Stimulated activated CD8-positive, alpha-beta memory T cell treated with anti-CD3 and anti-CD28 coated beads, Interleukin-15, amount 100 ng/mL, for 1 hour (primary cell): ENCODE measurements around the gene ALK.
"Not testable (repeated sequence)": the region's sequence is repeated elsewhere in the genome, so short reads cannot be mapped to it uniquely, and the experiment has no call there.

Experiments used
- DNase-seq: peaks from one replicate; pipeline ENCODE4 v3.0.0-alpha.2; 2020; ENCODE audit warnings: low read depth

The ALK gene

GRCh38 chr2:29273685-29274611 is 647.4 kb downstream of the ALK start:
- DNase-seq, result no peak

GRCh38 chr2:29273004-29273684 is 648.2 kb downstream of the ALK start:
- DNase-seq, result no peak

- DNase-seq, result no peak
Observed at GRCh38 chr2:29272311-29272710, 649.1 kb downstream of the ALK start.

- no peak for DNase-seq
Observed at GRCh38 chr2:29270701-29271121, 650.7 kb downstream of the ALK start.

GRCh38 chr2:29269765-29270109 is 651.6 kb downstream of the ALK start:
- no peak for DNase-seq

- no peak for DNase-seq
Observed at GRCh38 chr2:29269095-29269764, 652.2 kb downstream of the ALK start.

GRCh38 chr2:29267720-29268119 is 653.7 kb downstream of the ALK start:
- DNase-seq, result no peak

GRCh38 chr2:29263886-29264285 is 657.5 kb downstream of the ALK start:
- DNase-seq, result no peak

- no peak for DNase-seq
Observed at GRCh38 chr2:29262681-29263260, 658.6 kb downstream of the ALK start.

- DNase-seq, result no peak
Observed at GRCh38 chr2:29261003-29261402, 660.4 kb downstream of the ALK start.

GRCh38 chr2:29260142-29260772 is 661.1 kb downstream of the ALK start:
- DNase-seq, result no peak

- DNase-seq, result no peak
Observed at GRCh38 chr2:29259221-29259620, 662.2 kb downstream of the ALK start.

GRCh38 chr2:29255004-29255403 is 666.4 kb downstream of the ALK start:
- no peak for DNase-seq

GRCh38 chr2:29253495-29254275 is 667.7 kb downstream of the ALK start:
- DNase-seq, result not testable (repeated sequence)

GRCh38 chr2:29253026-29253425 is 668.4 kb downstream of the ALK start:
- DNase-seq, result no peak

- no peak for DNase-seq
Observed at GRCh38 chr2:29251406-29251805, 670.0 kb downstream of the ALK start.

GRCh38 chr2:29250977-29251376 is 670.4 kb downstream of the ALK start:
- no peak for DNase-seq

- DNase-seq, result no peak
Observed at GRCh38 chr2:29249666-29250253, 671.6 kb downstream of the ALK start.

GRCh38 chr2:29247336-29247914 is 674.0 kb downstream of the ALK start:
- DNase-seq, result no peak
